Loucy (cell line): ENCODE results near the gene BBC3.

Experiments
- CTCF ChIP-seq: fragments of 200-600 bp; sonication (generic); conservative IDR thresholded peaks from 2 replicates; pipeline ENCODE4 v1.5.1; 2014; ENCODE audit warnings: mild to moderate bottlenecking, antibody characterized with exemption, low read length
- EZH2phosphoT487 ChIP-seq: fragments of 200-600 bp; IDR thresholded peaks from 2 replicates; pipeline ENCODE4 v1.6.1; 2018; ENCODE audit warnings: antibody characterized with exemption, mild to moderate bottlenecking, moderate library complexity, borderline replicate concordance

GRCh38 chr19:47230054-47230920 is 712 bp downstream of the BBC3 start:
- TF ChIP-seq CTCF (peak; percentile 67), EZH2phosphoT487 (no peak)
